Measurements from ENCODE around the gene IQCE. TPM values are rescaled to one million over a fixed set of nuclear protein-coding genes. Genes with fewer than 3 reads are reported as not detected.

The IQCE gene
- total RNA-seq, 1 donor from 2014 or later: 25.7 TPM

DNA sequence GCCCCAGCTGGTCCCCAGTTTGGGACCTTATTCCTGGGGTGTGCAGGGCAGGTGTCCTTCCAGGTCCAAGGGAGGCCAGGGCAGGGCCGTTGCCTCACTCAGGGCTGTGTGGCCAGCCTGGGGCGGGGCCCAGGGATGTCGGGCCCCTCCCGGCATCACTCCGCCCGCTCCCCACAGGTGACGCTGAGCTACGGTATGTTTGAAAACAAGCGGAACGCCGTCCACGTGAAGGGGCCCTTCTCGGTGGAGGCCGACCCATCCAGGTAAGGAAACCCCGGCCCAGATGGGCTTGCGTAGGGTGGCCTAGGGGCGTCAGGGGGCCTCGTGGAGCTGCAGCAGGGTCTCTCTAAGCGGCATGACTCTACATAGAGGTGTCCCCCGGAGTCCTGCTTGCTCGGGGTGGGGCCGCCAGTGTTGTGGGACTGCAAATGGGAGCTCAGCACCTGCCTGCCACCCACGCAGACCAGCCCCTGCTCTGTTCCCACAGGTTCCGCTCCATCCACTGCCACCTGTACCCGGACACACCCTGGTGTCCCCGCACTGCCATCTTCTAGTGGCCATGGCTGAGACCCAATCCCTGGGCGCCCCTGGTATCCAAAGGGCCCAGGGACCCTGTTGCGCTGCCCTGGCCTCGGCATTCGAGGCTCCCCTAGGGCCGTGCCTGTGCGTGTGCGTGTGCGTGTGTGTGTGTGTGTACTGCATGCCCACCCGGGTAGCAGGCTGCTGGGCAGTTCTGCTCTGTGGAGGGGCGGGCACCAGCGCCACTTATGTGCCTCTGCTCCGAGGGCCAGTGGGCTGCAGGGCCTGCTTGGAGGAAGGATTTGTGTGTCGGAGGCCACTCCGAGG is 31.9 kb upstream of the IQCE start:
- Mint-ChIP-seq H3K27me3 (peaks cover 7% of the 10 kb centered on the region), H3K9me3 (no peaks in the 10 kb centered on the region), H3K4me1 (ENCODE audit: unreplicated experiment) (peaks cover 12% of the 10 kb centered on the region), H3K4me3 (no peak overlapping the region), H3K27ac (no peak overlapping the region), H3K36me3 (no peaks in the 10 kb centered on the region)
- TF ChIP-seq, protein P1, sequence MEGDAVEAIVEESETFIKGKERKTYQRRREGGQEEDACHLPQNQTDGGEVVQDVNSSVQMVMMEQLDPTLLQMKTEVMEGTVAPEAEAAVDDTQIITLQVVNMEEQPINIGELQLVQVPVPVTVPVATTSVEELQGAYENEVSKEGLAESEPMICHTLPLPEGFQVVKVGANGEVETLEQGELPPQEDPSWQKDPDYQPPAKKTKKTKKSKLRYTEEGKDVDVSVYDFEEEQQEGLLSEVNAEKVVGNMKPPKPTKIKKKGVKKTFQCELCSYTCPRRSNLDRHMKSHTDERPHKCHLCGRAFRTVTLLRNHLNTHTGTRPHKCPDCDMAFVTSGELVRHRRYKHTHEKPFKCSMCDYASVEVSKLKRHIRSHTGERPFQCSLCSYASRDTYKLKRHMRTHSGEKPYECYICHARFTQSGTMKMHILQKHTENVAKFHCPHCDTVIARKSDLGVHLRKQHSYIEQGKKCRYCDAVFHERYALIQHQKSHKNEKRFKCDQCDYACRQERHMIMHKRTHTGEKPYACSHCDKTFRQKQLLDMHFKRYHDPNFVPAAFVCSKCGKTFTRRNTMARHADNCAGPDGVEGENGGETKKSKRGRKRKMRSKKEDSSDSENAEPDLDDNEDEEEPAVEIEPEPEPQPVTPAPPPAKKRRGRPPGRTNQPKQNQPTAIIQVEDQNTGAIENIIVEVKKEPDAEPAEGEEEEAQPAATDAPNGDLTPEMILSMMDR (conservative IDR thresholded peaks at IDR 0.05): no peak
- no peak for DNase-seq (ENCODE audit: extremely low spot score, unreplicated experiment)

DNA sequence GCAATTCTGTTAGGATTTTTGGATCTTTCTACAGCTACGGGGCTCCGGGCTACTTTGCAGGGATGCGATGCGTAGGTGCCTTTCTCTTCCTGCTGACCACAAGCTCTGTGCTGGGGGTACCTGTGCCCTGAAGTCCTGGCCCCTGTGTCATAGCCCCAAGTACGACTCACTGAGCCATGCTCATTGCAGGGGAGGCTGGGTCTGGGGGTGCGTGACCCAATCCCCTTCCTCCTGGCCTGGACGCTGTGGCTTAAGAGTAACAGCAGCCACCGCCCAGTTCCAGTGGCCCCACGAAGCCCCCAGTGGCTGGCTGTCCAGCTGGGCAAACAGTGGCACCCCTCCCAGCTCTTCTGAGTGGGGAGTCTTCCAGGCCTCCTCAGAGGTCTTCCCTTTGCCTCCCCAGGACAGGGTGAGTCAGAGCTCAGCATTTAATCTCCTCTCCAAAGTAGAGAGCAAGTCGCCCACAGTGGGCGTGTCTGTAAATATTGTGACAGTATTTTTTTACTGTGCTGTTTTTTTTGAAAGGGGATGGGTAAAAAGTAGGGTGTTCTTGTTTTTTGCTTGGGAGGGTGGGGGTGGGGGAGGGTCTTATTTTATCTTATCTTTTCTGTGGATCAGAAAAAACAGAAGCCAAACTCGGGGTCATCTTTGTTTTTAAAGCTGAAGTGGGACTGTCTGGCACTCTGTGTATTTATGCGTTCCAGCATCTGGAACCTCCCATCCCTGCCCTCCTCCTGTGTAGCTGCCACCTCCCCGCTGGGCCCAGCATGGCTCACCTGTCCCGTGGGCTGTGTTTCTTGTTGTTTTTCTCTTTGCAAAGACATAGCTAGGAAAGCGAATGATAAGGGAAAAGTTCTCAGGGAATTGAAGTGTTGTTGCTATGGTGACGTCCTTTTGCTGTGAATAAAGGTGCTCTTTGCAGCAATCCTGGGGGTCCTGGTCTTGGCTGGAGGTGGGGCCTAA is 31.0 kb upstream of the IQCE start:
- H3K4me1 Mint-ChIP-seq (ENCODE audit: unreplicated experiment): peaks cover 10% of the 10 kb centered on the region
- H3K36me3 Mint-ChIP-seq: no peaks in the 10 kb centered on the region
- DNase-seq (ENCODE audit: extremely low spot score, unreplicated experiment): no peak
- H3K27me3 Mint-ChIP-seq: peaks cover 4% of the 10 kb centered on the region
- H3K4me3 Mint-ChIP-seq: no peak overlapping the region
- TF ChIP-seq, protein P1 (conservative IDR thresholded peaks at IDR 0.05): no peak
- peak overlapping the region; percentile 56 for H3K27ac Mint-ChIP-seq
- no peaks in the 10 kb centered on the region for H3K9me3 Mint-ChIP-seq

DNA sequence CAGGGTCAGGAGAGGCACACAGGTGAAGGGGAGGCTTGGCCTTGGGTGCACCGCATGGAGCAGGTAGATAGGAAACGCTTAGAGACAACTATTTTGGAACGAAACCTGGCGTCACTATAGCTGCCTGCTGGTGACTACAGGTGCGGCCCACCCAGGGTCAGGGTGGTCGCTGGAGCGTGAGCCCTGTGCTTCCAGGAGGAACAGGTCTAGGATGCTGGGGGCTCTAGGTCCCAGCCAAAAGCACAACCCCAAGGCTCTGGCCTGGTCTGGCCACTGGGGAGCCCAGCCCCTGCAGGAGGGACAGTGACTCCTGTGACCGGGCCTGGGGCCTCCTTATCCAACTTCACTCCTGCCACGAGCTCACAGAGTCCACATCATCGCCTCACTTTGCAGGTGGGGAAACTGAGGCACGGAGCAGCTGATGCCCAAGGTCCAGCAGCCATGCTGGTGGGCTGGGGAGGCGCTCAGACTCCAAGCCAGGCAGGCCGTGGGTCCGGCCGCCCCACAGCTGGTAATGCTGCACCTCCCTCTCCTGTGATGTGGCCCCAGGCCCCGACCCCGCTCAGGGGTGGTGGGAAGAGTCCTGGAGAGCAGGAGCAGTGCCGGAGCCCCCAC is 30.2 kb upstream of the IQCE start:
- Mint-ChIP-seq H3K27me3 (no peaks in the 10 kb centered on the region), H3K27ac (peak overlapping the region; percentile 56), H3K9me3 (no peaks in the 10 kb centered on the region), H3K36me3 (no peaks in the 10 kb centered on the region), H3K4me3 (no peak overlapping the region), H3K4me1 (ENCODE audit: unreplicated experiment) (peaks cover 5% of the 10 kb centered on the region)
- no peak for DNase-seq (ENCODE audit: extremely low spot score, unreplicated experiment)
- TF ChIP-seq, protein P1 (conservative IDR thresholded peaks at IDR 0.05): no peak

DNA sequence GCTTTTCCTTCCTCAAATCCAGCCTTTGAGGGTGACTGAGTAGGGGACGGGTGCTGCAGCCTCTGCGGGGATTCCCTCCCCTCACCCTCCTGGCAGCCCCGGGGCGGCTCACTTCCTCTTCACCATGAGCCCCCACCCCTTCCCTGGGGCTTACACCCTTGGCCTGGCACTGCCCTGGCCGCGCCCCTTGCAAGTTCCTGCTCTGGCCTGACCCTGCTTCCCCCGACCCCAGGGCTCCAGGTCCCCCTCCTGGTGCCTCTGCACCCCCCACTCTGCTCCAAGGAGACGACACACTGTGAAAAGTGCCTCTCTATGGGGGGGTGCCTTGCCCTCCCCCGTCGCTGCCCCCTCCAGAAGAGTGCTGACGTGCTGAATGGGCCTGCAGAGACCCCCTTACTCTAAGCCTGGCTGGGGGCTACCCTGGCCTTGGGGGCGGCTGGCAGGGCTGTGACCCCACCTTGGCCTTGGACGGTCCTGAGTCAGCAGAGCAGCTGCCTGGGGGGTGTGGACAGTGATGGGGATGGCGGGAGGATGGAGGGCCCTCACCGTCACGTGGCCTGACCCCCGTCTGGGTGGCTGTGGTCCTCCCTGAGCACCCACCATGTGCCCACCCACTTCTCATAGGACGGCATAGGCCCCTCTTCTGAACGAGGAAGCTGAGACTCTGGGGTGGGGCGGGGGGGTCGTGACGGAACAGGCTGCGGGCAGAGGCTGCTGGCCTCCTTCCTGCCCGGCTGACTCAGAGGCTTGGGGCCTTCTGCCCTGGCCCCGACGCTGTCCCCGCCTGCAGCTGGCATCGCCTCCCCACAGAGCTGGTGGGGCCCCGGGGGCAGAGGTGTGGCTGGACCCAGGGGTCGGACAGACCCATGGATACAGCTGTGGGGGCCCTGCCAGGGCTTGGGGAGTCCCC is 29.4 kb upstream of the IQCE start:
- H3K27me3 Mint-ChIP-seq: no peaks in the 10 kb centered on the region
- no peak overlapping the region for H3K4me3 Mint-ChIP-seq
- no peak for DNase-seq (ENCODE audit: extremely low spot score, unreplicated experiment)
- H3K4me1 Mint-ChIP-seq (ENCODE audit: unreplicated experiment): peaks cover 5% of the 10 kb centered on the region
- no peaks in the 10 kb centered on the region for H3K9me3 Mint-ChIP-seq
- no peaks in the 10 kb centered on the region for H3K36me3 Mint-ChIP-seq
- H3K27ac Mint-ChIP-seq: no peak overlapping the region
- TF ChIP-seq, protein P1 (conservative IDR thresholded peaks at IDR 0.05): no peak
